LoVo (cell line): ENCODE data around the gene SLC12A1.

Experiments
- DNase-seq: peaks from one replicate; pipeline ENCODE4 v3.0.0-alpha.2; 2016; ENCODE audit warnings: low spot score

Gene SLC12A1

DNA sequence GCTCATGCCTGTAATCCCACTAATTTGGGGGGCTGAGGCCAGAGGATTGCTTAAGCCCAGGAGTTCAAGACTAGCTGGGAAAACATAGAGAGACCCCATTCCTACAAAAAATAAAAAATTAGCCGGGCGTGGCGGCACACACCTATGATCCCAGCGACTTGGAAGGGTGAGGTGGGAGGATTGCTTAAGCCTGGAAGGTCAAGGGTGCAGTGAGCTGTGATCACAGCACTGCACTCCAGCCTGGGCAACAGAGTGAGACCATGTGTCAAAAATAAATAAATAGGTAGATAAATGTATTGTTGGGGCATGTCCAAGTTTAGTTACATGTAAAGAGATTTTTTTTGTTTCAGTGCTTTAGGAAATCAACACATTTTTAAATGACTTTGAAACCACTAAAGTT lies 36.4 kb downstream of the SLC12A1 start:
- no peak for DNase-seq

DNA sequence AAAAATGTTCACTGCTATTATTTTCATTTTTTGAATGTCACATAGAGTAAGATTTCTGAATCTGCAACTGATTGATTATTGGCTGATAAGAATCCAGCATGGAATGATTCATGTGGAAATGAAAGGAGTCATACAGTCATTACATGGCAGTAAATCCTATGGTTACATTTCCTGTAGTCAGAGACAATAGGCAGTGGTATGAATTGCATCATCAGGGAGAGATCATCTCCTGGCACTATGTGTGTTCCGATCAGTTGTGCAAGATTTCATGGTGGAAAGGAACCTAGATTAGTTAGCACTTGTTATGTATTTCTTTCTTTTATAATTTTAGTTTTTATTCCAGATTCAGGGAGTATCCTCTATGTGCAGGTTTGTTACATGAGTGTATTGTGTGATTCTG lies 38.8 kb downstream of the SLC12A1 start:
- DNase-seq = no peak

DNA sequence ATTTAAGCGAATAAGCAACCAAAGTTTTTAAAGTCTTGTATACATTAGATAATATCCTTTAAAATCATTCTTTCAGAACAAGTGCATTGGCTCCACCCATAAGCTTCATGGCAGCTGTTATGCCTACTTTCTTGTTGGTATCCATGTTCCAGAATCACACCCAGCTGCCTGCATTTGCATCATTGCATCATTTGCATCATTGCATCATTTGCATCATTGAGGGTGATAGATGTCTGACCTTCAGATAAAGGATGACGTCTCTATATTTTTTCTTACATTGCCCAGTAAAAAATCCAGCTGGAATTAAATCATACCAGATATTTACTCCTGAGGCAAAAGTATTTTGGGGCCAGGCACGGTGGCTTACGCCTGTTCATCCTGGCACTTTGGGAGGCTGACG lies 42.3 kb downstream of the SLC12A1 start:
- DNase-seq = no peak

DNA sequence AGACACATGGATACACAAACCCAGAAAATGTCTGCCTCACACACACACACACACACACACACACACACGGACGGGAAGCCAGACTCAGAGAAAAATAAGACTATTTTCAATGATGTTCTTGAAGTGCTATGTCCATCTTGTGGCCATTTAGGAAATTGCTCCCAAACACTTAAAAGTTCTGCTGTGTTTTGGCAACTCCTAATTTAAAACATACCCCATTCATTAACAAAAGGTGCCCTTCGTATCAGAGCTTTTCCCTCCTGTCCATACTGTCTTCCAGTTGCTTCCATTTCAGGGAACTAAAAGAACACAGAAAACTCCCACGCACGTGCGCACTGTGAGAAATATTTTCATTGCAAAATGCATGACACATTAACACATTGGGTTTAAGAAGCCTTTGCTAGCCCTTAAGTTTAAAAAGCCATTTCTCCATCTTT lies 44.6 kb downstream of the SLC12A1 start:
- DNase-seq = peak; percentile 42

DNA sequence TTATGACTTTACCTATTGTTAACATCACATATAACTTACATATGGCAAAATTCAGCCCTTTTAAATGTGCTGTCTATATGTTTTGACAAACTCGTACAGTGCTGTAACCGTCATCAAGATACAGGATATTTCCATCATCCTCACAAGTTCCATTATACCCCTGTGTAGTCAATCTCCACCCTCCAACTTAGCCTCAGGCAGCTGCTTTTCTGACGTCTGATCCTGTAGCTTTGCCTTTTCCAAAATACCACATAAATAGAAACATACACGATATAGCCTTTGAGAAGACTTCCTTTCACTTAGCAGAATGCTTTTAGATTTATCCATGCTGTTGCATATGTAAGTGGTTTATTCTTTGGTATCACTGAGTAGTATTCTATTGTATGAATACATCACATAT lies 47.1 kb downstream of the SLC12A1 start:
- no peak for DNase-seq

DNA sequence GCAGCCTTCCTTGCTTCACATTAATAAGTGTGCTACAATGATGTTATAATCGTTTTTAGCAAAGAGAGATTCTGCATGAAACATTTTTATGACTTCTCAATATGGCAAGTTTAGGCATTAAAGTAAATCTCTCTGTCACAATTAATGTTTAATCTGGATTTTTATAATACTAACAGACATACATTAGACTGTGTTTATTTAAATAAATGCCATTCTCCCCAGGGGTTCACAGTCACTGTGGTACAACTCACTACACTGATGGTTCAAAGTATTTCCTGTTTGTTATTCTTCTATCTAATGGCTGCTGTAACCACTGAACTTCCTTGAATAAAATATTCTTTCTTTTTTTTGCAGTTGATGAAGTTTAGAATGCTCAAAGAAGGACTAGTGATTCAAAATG lies 59.0 kb downstream of the SLC12A1 start:
- DNase-seq = no peak

DNA sequence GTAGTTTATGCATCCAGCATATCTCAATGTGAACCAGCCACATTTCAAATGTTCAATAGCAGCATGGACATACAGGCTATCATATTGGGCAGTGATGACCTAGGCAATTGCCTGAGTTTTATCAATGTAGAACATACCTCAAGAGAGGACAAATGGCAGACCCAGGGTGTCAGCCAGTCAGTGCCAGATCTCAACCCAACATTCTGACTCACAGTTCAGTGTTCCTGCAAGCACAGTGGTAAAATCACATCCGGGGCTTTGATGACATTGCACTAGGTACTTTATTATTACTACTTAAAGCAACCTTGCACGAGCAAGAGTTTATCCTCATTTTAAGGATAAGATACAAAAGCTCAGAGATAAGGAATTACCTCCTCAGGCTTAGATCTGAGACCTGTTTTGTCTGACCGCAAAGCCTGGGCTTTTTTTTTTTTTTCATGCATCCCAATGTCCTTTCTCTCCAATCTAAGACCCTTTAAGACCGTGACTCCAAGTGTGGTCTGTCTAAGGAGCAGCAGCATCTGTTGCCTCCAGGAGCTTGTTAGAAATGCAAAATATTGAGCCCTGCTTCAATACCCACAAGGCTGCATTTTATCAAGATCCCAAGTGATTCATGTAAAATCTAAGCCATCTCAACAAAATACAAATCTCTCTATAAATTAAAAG lies 60.1 kb downstream of the SLC12A1 start:
- DNase-seq = no peak

DNA sequence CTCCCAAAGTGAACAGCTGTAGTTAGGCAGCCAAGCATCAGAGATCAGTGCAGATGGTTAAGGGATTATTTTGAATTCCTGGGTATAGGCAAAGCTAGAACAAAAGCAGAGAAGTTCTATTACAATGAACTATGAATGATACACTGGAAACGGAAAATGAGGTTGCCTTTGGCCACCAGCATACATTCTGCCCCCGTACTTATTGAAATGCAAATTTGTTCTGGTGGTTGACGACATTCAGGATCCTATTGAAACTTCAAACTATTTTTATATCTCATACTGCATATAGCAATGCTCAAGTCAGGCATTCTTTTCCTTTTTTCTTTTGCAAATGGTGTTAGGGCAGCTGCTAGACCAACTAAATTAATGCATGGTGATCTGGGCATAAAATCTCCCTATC lies 61.7 kb downstream of the SLC12A1 start:
- DNase-seq = no peak

DNA sequence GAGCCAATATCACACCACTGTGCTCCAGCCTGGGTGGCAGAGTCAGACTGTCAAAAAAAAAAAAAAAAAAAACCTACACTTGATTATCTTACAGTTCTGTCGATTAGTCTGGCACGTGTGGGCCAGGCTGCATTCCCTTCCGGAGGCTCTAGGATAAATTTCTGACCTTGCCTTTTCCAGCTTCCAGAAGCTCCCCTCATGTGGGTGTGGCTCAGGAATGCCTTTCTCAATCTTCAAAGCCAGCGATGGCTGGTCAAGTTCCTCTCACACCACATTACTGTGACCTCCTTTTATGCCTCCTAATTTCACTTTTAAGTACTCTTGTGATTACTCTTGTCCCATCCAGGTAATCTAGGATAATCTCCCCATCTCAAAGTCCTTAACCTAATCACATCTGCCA lies 66.9 kb downstream of the SLC12A1 start:
- no peak for DNase-seq

DNA sequence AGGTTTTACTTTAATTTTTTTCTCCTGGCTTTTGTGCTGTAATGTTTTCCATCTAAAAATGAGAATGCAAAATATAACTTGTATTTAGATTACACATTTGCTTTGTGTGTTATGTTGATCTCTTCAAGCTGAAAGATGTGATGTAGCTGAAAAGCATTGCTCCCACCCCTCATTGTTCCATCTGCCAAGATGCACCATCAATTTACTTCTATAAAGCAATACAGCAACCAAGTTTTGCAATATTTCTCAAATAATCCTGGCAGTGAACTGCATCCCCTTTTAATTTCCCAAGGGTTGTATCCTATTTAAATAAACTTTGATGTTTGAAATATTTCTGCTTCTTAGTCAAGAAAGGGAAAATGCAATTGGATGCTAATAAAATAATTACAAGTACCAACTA lies 72.6 kb downstream of the SLC12A1 start:
- DNase-seq = no peak

DNA sequence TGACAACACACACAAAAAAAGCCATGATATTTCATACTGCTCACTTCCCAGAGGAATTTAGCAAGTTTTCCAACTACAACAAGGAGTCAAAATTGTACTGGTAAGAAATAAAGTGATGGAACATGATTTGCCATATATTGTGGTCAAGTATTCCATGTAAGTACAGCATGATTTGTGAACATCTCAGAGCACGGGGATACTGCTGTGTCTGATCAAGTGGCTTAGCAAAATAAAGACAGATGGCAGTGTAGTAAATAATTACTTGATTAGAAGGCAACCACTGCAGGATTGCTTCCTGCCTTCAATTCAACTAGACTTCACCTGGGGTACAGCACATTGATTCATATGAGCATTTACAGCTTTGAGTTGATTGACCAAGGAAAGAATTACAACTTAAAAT lies 73.5 kb downstream of the SLC12A1 start:
- no peak for DNase-seq

DNA sequence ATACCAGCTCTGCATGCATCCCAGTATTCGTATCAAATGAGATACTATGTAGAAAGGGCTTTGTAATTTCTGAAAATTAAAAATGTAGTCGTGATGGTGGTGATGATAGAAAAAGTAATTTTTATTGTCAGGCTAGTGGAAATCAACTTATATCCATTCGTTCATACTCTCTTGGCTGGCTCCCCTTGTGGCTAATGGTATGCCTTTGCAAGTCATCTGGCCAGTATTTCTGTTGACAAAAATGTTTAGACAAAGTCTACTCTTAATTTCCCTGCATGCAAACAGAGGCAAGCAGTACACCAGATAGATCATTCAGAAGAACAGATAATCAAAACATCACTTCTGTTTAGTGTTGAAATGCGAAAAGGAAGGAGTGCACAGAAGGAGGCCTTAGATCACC lies 75.6 kb downstream of the SLC12A1 start:
- no peak for DNase-seq

DNA sequence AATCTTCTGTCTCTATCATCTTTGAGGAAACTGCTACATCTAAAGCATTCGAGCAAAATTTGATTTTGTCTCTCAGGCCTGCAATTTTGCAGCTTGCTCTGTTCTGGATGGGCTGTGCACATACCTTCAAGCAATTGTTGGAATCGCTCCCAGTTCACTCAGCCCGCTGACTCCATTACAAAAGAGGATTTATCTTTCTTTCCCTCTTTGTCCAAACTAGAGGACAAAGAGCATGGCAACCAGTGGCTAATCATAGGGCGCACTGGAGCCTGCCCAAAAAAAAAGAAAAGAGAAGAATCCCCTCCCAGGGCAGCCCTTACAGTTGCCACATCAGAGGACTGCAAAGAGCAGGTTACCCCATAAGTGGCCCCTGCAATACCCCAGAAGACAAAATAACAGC lies 76.1 kb downstream of the SLC12A1 start:
- DNase-seq = no peak

DNA sequence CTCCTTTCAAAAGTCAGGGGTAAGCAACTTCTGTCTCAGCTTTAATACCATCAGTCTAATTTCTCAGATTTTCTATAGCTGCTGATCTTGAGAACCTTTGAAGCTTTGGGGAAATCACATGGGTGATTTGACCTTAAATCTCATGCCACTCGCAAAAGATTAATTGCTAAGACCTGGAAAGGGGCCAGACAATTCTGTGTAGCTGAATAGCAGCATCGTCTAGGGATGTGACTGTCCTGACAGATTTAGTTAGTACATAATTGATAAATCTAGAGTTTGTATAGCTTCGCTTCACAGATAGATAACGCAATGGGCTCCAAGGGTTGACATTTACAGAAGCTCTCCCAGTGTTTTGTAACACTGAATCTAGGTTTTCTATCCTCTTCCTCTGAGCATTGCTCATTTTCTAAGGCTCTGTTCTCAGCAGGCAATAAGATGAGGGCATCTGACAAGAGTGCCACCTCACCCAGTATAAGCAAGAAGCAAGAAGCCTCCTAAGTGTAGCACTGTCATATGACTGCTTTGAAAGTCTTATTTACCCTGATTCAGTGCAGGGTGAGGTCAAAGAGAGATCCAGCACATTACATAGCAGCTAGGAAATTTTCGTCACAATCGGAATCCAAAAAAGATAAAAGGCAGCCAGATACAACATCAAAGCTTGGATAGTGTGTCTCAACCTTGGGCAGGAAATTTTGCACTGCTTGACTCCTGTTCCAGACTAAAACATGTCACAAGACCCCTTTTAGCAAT lies 77.5 kb downstream of the SLC12A1 start:
- DNase-seq = no peak

DNA sequence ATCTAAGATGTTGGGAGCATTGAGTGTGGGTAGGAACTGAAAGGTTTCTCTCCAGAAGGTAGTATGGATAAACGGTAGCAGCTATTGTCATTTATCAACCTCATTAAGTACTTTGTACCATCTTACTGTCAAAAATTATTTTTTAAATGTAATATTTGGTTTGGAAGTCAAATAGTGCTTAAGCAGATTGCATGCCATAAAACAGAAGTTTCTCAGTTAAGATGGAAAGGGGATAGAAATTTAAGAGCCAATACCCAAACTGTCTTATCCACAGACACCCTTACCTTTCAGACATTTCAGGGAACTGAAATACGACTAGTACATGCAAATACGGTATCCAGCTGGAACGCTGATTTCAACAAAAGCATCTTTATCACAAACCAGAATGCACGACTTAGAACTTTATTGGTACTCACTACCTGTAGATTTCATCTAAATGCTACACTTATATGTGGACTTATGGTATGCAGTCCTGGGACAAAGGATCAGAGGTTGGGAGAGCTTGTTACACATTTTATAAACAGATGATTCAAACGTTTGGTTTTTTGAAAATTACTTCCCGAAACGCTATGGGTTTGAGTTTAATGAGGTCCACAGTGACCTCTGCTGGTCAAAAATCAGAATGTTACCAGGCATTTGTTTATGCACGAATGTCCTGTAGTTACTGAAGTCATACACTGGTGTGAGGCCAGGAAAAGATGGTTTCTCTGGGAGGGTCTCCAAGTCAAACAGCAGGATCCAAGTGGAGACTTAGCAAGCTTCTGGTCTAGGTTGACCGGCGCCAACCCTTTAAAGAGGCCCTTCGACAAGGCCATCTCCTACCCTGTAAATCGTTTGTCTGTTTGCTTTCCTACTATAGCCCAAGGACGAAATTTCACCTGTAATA lies 79.5 kb downstream of the SLC12A1 start:
- peak; percentile 77 for DNase-seq

DNA sequence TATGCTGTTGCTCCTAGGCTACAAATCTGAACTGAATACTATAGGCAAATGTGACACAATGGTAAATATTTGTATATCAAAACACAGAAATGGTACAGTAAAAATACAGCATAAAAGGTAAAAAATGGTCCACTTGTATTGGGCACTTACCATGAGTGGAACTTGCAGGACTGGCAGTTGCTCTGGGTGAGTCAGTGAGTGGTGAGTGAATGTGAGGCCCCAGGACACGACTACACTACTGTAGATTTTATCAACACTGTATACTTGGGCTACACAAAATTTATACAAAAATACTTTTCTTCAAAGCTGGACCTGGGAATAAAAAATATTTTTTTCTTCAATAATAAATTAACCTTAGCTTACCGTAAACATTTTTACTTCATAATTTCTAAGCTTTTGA lies 83.5 kb downstream of the SLC12A1 start:
- DNase-seq = no peak

DNA sequence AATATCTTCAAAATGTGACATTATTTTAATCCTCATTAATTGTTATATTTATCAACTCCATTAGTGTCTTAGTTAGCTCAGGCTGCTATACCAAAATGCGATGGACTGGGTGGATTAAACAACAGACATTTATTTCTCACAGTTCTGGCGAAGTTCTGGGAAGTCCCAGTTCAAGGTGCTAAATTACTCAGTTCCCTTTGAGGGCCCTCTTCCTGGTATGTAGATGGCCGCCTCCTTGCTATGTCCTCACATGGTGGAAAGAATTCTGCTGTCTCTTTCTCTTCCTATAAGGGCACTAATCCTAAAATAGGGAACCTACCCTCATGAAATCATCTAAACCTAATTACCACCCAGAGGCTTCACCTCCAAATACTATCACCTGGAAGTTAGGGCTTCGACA lies 86.4 kb downstream of the SLC12A1 start:
- DNase-seq = no peak

DNA sequence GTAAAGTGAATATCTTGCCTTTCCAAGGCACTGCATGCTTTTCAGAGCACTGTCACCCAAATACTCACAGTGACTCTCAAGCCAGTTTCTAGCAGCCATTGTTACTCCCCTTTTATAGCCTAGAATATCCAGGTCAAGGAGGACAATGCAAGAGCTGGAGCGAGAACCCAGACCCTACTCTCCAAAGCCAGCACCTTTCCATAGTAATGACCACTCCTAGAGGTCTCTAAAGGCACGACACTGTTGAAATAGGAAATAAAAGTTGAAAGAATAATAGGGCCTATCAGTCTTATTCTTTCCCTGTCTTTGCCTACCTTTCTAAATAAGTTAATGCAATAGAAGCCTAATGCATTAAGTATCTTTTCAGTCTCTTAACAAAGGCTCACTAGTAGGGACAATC lies 91.6 kb downstream of the SLC12A1 start:
- DNase-seq = no peak

DNA sequence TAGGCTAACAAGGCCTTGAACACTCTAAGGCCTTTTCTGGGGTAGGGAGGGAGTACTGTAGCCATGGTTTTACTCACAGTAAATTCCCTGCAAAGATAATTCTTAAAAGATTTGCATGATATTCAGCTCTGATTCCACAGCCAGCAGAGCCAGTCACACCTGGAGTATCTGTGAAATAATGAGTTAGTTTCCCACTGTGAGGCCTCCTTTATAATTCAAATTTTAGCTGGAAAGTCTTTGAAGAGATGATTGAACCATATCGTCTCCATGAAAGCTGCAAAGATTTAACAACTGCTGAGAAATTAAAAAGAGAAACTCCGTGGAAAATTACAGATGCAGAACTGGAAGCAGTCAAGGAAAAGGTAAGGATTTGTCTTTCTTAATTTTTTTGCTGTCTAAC lies 92.8 kb downstream of the SLC12A1 start:
- DNase-seq = no peak

DNA sequence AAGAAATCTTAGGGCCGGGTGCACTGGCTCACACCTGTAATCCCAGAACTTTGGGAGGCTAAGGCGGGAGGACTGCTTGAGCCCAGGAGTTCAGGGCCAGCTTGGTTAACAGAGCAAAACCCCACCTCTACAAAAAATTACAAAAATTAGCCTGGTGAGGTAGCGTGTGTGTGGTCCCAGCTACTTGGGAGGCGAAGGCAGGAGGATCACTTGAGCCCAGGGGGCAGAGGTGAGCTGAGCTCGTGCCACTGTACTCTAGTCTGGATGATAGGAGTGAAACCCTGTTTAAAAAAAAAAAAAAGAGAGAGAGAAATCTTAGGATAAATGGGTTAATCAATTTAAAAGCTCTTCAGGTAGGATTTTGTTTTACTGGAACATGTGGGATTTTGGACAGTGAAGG lies 93.9 kb downstream of the SLC12A1 start:
- DNase-seq = no peak

DNA sequence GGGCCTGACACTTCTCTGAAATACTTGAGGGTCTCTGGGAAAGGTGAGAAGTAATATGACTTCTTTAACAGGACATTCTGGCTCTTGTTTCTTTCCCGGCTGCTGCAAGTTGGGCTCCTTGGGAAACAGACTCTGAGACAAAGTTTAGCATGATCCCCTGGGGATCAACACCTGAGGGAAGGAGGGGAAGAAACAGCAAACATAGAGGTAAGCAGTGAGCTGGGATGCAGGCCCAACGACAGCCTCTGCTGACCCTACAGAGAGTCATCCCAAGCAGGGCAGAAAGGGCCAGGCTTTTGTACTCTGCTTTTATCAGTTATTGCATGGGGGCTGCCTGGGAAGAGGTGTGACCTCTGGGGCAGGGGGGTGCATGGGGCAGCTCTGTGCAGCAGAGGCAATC lies 98.3 kb downstream of the SLC12A1 start:
- DNase-seq = no peak

DNA sequence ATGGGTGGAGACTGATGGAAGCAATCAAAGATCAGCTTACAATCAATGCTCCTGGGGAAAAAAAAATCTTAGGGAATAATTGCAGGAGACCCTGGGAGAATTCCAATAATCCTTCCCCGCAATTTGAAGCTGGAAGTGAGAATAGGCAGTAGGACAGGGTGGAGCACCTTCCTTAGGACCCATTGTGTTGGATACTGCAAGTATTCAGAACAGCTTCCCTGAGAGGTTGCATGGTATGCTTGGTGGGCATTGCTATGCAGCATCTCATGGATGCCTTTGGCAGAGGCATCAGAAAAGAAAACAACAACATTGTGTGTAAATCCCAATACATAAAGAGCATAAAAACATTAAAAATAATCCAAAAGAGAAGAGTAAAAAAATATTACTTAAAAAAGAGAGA lies 100.5 kb downstream of the SLC12A1 start:
- no peak for DNase-seq

DNA sequence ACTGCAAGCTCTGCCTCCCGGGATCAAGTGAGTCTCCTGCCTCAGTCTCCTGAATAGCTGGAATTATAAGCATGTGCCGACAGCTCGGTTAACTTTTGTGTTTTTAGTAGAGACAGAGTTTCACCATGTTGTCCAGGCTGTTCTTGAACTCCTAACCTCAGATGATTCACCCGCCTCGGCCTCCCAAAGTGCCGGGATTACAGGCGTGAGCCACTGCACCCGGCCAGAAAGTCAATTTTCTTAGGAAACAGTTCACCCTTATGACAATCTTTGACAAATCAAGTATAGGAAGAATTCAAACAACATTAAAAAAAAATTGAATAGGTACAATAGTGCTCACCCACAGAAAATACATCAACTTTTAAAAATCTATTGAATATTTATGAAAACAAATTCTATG lies 101.5 kb downstream of the SLC12A1 start:
- no peak for DNase-seq
